ENCODE data around the gene FGFRL1. TPM values are rescaled to one million over a fixed set of nuclear protein-coding genes. Genes with fewer than 3 reads are reported as not detected.

The FGFRL1 gene
- total RNA-seq, 1 donor from 2014 or later = 43.6 TPM

DNA sequence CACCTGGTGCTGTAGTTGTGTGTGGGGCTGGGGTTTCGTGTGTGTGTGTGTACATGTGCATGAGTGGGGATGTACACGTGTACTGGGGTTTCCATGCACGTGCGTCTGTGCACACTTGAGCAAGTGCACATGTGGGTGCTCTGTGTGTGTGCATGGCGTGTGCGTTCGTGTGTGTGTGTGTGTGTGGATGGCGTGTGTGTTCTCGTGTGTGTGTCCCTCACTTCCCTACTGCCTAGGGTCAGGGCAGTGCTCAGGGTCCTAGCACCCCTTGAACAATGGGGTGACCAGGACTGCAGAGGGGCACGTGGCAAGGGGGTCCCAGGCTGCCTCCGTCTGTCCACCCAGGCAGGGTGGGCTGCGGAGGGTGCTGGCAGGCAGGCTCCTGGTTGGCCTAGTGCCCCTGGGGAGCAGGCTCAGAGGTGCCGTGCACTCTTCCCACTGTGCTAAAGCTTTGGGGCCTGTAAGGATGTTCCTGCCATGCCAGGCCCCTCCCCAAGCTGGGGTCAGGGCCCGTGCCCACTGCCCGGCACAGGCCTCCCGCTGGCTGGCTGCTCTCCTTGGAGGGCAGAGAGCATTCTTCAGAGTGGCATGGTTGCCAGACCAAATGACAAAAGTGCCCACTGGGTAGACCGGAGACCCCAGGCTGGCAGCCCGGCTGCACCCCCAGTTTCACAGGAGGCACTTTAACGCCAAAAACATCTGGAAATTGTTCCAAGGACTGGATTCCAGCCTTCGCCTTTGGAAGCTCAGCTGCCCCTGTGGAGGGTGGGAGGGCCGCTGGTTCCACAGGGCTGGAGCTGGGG is 29.1 kb downstream of the FGFRL1 start:
- H3K4me3 ChIP-seq (ENCODE audit: low read depth, low read length) = no peak overlapping the region
- TF ChIP-seq, protein P1, sequence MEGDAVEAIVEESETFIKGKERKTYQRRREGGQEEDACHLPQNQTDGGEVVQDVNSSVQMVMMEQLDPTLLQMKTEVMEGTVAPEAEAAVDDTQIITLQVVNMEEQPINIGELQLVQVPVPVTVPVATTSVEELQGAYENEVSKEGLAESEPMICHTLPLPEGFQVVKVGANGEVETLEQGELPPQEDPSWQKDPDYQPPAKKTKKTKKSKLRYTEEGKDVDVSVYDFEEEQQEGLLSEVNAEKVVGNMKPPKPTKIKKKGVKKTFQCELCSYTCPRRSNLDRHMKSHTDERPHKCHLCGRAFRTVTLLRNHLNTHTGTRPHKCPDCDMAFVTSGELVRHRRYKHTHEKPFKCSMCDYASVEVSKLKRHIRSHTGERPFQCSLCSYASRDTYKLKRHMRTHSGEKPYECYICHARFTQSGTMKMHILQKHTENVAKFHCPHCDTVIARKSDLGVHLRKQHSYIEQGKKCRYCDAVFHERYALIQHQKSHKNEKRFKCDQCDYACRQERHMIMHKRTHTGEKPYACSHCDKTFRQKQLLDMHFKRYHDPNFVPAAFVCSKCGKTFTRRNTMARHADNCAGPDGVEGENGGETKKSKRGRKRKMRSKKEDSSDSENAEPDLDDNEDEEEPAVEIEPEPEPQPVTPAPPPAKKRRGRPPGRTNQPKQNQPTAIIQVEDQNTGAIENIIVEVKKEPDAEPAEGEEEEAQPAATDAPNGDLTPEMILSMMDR (conservative IDR thresholded peaks at IDR 0.05; ENCODE audit: low read depth, low read length) = no peak
- no peak for DNase-seq (ENCODE audit: low read depth)

DNA sequence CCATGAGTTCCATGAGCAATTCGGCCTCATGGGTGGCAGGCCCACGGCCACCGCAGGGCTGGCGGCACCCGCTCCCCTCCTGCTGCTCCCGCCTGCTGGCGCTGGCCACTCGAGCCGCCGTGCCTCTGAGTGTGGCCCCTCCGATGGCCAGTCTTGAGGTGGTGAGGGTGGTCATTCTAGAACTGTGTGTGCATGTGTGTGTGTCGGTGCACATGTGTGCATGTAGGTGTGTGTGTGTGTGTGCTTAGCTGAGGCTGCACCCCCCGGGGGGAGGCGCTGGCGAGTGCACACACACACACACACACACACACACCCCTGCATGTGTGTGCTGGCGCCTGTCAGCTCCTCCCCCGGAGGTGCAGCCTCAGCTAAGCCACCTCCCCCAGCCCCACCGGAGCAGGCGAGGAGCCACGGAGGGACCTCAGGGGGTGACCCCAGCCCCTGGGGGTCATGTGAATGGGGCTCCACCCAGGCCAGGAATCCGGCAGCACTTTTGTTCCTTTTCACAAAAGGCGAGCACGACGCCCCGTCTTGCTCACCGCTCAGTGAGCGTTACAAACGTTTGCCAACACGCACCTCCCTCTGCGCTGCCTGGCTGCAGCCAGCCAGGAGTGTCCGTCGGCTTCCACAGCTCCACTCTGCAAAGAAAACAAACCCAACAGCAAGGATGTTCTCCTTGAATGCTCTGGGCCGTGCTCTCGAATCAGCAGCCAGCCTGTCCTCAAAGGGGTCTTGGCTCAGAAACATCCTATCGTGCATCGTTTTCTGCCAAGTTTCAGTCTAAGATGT is 29.9 kb downstream of the FGFRL1 start:
- H3K4me3 ChIP-seq (ENCODE audit: low read depth, low read length) = peak overlapping the region; percentile 28
- TF ChIP-seq, protein P1 (conservative IDR thresholded peaks at IDR 0.05; ENCODE audit: low read depth, low read length) = no peak

DNA sequence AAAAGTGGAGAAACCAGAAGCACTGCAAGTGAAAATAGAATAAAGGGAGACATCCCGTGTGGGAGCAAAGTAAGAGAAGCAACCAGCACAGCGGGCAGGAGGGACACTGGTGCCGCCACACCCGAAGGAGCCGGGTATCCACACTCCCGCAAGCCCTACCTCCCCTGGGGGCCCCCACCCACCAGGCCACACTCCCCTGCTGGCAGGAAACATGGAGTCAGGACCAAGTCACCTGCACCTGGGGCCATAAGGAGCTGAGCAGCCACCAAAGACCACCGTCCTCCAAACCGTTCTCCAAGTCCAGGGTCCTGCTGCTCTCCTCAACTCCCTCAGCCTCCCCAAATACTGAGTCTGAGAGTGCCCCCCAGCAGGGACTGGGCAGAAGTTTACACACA is 30.5 kb downstream of the FGFRL1 start:
- TF ChIP-seq, protein P1 (conservative IDR thresholded peaks at IDR 0.05; ENCODE audit: low read depth, low read length) = no peak
- H3K4me3 ChIP-seq (ENCODE audit: low read depth, low read length) = peak overlapping the region; percentile 28
- DNase-seq (ENCODE audit: low read depth) = no peak

More for the DNA sequence above, 29.9 kb downstream of the FGFRL1 start:
- DNase-seq (ENCODE audit: low read depth) = peak; percentile 20

DNA sequence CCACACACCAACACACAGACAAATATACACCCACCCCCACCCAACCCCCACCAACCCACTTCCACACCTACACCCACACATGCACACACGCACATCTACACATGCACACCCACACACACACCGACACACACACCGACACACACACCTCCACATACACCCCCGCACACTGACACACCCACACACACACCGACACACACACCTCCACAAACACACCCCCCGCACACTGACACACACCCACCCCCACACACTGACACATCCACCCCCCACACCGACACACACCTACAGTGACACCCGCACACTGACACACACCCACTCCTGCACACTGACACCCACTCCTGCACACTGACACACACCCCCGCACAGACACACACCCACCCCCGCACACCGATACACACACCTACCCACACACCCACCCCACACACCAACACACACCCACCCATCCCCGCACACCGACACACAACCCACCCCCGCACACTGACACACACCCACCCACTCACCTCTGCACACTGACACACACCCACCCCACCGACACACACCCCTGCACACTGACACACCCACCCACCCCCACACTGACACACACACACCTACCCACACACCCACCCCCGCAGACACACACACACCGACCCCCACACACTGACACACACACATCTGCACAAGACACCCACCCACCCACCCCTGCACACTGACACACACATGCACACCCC is 31.1 kb downstream of the FGFRL1 start:
- TF ChIP-seq, protein P1 (conservative IDR thresholded peaks at IDR 0.05; ENCODE audit: low read depth, low read length) = no peak
- no peak for DNase-seq (ENCODE audit: low read depth)

DNA sequence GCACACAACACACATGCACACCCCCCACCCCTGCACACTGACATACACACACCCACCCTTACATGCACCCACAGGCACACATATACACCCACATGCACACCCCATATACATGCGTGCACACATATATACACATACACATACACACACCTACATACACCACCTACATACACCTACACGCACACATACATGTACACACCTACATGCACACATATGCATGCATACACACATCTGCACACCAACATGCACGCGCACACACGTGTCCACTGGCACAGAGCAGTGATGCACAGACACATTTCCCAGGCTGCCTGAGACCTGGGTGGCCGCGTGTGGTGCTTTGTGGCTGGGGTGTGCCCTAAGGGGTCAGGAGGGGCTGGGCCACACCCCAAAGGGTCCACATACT is 31.7 kb downstream of the FGFRL1 start:
- H3K4me3 ChIP-seq (ENCODE audit: low read depth, low read length) = no peak overlapping the region
- TF ChIP-seq, protein P1 (conservative IDR thresholded peaks at IDR 0.05; ENCODE audit: low read depth, low read length) = no peak
- DNase-seq (ENCODE audit: low read depth) = no peak

More for the DNA sequence above, 31.1 kb downstream of the FGFRL1 start:
- no peak overlapping the region for H3K4me3 ChIP-seq (ENCODE audit: low read depth, low read length)

DNA sequence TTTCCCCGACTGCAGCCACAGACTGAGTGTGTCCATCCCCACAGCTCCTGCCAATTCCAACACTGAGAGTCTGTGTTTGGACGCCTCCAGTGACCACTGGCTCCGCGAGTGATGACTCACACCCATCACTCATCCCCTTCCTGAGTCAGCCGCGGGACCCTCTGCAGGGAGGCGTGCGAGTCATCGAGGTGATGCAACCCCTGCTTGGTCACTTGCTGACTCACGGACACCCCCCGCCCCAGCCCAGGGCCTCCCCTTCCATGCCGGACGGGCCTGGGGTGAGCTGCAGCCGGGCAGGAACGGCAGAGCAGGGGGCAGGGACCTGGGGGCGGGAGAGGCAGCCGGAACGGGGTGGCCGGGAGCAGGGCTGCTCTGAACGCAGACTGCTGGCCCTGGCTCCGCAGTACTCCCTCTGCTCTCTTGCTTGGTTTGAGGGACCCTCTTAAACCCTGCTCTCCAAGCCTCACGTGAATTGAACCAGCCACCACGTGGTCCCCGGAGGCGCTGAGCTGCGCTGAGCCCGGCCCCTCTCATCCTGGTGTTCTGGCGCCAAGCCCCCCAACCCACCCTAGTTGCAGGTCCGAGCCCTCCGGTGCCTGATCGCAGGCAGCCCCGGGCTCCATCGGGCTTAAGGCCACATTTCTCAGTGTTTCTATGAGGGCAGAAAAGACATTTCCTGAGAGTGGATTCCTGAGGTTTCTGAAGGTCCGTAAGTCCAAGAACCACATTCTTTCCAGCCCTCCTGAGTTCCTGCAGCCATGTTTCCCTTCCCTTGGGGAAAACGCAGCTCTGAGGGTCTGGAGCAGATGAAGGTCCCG is 32.4 kb downstream of the FGFRL1 start:
- H3K4me3 ChIP-seq (ENCODE audit: low read depth, low read length) = peak overlapping the region; percentile 14
- DNase-seq (ENCODE audit: low read depth) = peak; percentile 76
- TF ChIP-seq, protein P1 (conservative IDR thresholded peaks at IDR 0.05; ENCODE audit: low read depth, low read length) = no peak
